ENCODE data around the gene SEC63. TPM values are rescaled to one million over a fixed set of nuclear protein-coding genes. Genes with fewer than 3 reads are reported as not detected.
"Not testable (repeated sequence)": the region's sequence is repeated elsewhere in the genome, so short reads cannot be mapped to it uniquely, and the experiment has no call there.

SEC63 gene
- total and polyA plus RNA-seq, 8 donors = 10.3 to 162 (median 29.7) TPM

GRCh38 chr6:107936162-107936909 is 21.7 kb downstream of the SEC63 start:
- H3K36me3 ChIP-seq = peaks cover 0 to 8% (median 0%) of the 10 kb centered on the region in 4 donors
- H3K4me1 ChIP-seq = peaks cover 3 to 22% (median 12%) of the 10 kb centered on the region in 4 donors
- peaks cover 0 to 10% (median 2%) of the 10 kb centered on the region in 4 donors for H3K9me3 ChIP-seq
- no peak for DNase-seq
- H3K4me3 ChIP-seq = no peak overlapping the region
- intact Hi-C loops (cut with DNase I; ENCODE audit: low total_unique reads) = no loop called here
- no peaks in the 10 kb centered on the region for H3K27me3 ChIP-seq
- TF ChIP-seq CTCF (IDR thresholded peaks at IDR 0.05) (no peak), POLR2AphosphoS5 (IDR thresholded peaks at IDR 0.05) (no peak), EP300 (IDR thresholded peaks at IDR 0.05) (no peak), POLR2A (IDR thresholded peaks at IDR 0.05) (no peak)
- WGBS, 5 donors = 46 to 60% (median 51%) methylated on average over 3 of the region's 3 CpGs
- no peak overlapping the region for H3K27ac ChIP-seq

- H3K4me1 ChIP-seq; H3K27ac ChIP-seq; DNase-seq; H3K4me3 ChIP-seq; H3K36me3 ChIP-seq; H3K27me3 ChIP-seq; intact Hi-C loops (cut with DNase I; ENCODE audit: low total_unique reads); H3K9me3 ChIP-seq: not testable (repeated sequence)
- WGBS, 5 donors = 90 to 99% (median 98%) methylated on average over 12 to 30 of the region's 35 CpGs; no CpG with 5 or more reads in 1 of the 5 donors
Measured at GRCh38 chr6:107934229-107934628, 23.8 kb downstream of the SEC63 start.

- H3K4me3 ChIP-seq = no peak overlapping the region
- no peak for DNase-seq
- intact Hi-C loops (cut with DNase I; ENCODE audit: low total_unique reads) = no loop called here
- H3K9me3 ChIP-seq = peaks cover 0 to 10% (median 2%) of the 10 kb centered on the region in 4 donors
- WGBS, 5 donors = 94 to 100% (median 96%) methylated on average over 3 of the region's 3 CpGs
- no peak overlapping the region for H3K27ac ChIP-seq
- no peak for TF ChIP-seq CTCF (IDR thresholded peaks at IDR 0.05)
- no peak for TF ChIP-seq POLR2A (IDR thresholded peaks at IDR 0.05)
- no peak for TF ChIP-seq EP300 (IDR thresholded peaks at IDR 0.05)
- TF ChIP-seq POLR2AphosphoS5 (IDR thresholded peaks at IDR 0.05) = no peak
- H3K27me3 ChIP-seq = no peaks in the 10 kb centered on the region
- H3K4me1 ChIP-seq = no peaks in the 10 kb centered on the region
- H3K36me3 ChIP-seq = peaks cover 0 to 16% (median 14%) of the 10 kb centered on the region in 4 donors
Measured at GRCh38 chr6:107932580-107932979, 25.4 kb downstream of the SEC63 start.

GRCh38 chr6:107931894-107932293 is 26.1 kb downstream of the SEC63 start:
- Histone ChIP-seq H3K9me3 (peaks cover 0 to 10% (median 2%) of the 10 kb centered on the region in 4 donors), H3K4me1 (no peaks in the 10 kb centered on the region)
- 93 to 98% (median 98%) methylated on average over 3 of the region's 3 CpGs for WGBS, 5 donors

More at GRCh38 chr6:107931894-107932293, 26.1 kb downstream of the SEC63 start:
- Histone ChIP-seq H3K4me3 (no peak overlapping the region), H3K27me3 (no peaks in the 10 kb centered on the region), H3K36me3 (peaks cover 0 to 18% (median 16%) of the 10 kb centered on the region in 4 donors), H3K27ac (no peak overlapping the region)
- TF ChIP-seq POLR2A (IDR thresholded peaks at IDR 0.05) = no peak
- TF ChIP-seq POLR2AphosphoS5 (IDR thresholded peaks at IDR 0.05) = no peak
- no peak for TF ChIP-seq CTCF (IDR thresholded peaks at IDR 0.05)
- no peak for TF ChIP-seq EP300 (IDR thresholded peaks at IDR 0.05)
- DNase-seq = no peak
- intact Hi-C loops (cut with DNase I; ENCODE audit: low total_unique reads) = no loop called here

All from stomach (tissue), 9 donors.